ENCODE measurements around the gene ACSL4. TPM values are rescaled to one million over a fixed set of nuclear protein-coding genes. Genes with fewer than 3 reads are reported as not detected.

Gene ACSL4
- total RNA-seq, 4 donors from 2014 or later, result 17.9 to 68.7 (median 26.6) TPM

GRCh38 chrX:109707319-109707718, 25.7 kb downstream of the ACSL4 start:
- no peaks in the 10 kb centered on the region for H3K9me3 ChIP-seq
- peak overlapping the region in 1 of 4 donors; percentile 12 for H3K4me3 ChIP-seq
- DNase-seq (ENCODE audit: low spot score in 2 of 2), result no peak
- H3K27ac ChIP-seq, result peak overlapping the region in 1 of 4 donors; percentile 41
- peaks cover 0 to 25% (median 3%) of the 10 kb centered on the region in 4 donors for H3K4me1 ChIP-seq
- 30 to 57% methylated on average over 5 of the region's 5 CpGs for WGBS, 2 donors
- TF ChIP-seq EP300 (IDR thresholded peaks at IDR 0.05), result no peak
- TF ChIP-seq POLR2A (IDR thresholded peaks at IDR 0.05), result no peak
- no peak for TF ChIP-seq CTCF (IDR thresholded peaks at IDR 0.05)
- peaks cover 0 to 5% of the 10 kb centered on the region in 2 donors for H3K27me3 ChIP-seq
- H3K36me3 ChIP-seq, result no peaks in the 10 kb centered on the region

- H3K9me3 ChIP-seq, result no peaks in the 10 kb centered on the region
Measured at GRCh38 chrX:109704563-109704962, 28.5 kb downstream of the ACSL4 start.

GRCh38 chrX:109697855-109698254, 35.2 kb downstream of the ACSL4 start:
- WGBS, 2 donors, result 70 to 74% methylated on average over 2 of the region's 2 CpGs
- no peaks in the 10 kb centered on the region for H3K9me3 ChIP-seq
- no peak overlapping the region for H3K4me3 ChIP-seq
- H3K27me3 ChIP-seq, result peaks cover 0 to 19% of the 10 kb centered on the region in 2 donors
- peaks cover 0 to 4% (median 0%) of the 10 kb centered on the region in 4 donors for H3K4me1 ChIP-seq
- H3K27ac ChIP-seq, result no peak overlapping the region
- DNase-seq (ENCODE audit: low spot score in 2 of 2), result no peak
- no peaks in the 10 kb centered on the region for H3K36me3 ChIP-seq
- TF ChIP-seq CTCF (IDR thresholded peaks at IDR 0.05) (no peak), POLR2A (IDR thresholded peaks at IDR 0.05) (no peak), EP300 (IDR thresholded peaks at IDR 0.05) (no peak)

More at GRCh38 chrX:109704563-109704962, 28.5 kb downstream of the ACSL4 start:
- no peak for DNase-seq (ENCODE audit: low spot score in 2 of 2)
- H3K4me3 ChIP-seq, result no peak overlapping the region
- TF ChIP-seq EP300 (IDR thresholded peaks at IDR 0.05) (no peak), POLR2A (IDR thresholded peaks at IDR 0.05) (no peak), CTCF (IDR thresholded peaks at IDR 0.05) (no peak)
- H3K27ac ChIP-seq, result no peak overlapping the region
- H3K36me3 ChIP-seq, result no peaks in the 10 kb centered on the region
- H3K4me1 ChIP-seq, result peaks cover 0 to 17% (median 3%) of the 10 kb centered on the region in 4 donors
- peaks cover 0 to 5% of the 10 kb centered on the region in 2 donors for H3K27me3 ChIP-seq

- Histone ChIP-seq H3K27me3 (peaks cover 0 to 19% of the 10 kb centered on the region in 2 donors), H3K27ac (no peak overlapping the region), H3K36me3 (no peaks in the 10 kb centered on the region), H3K4me1 (peaks cover 0 to 4% (median 0%) of the 10 kb centered on the region in 4 donors), H3K9me3 (no peaks in the 10 kb centered on the region), H3K4me3 (no peak overlapping the region)
- no peak for DNase-seq (ENCODE audit: low spot score in 2 of 2)
- WGBS, 2 donors, result 66 to 89% methylated on average over 4 of the region's 4 CpGs
- TF ChIP-seq CTCF (IDR thresholded peaks at IDR 0.05), result no peak
- TF ChIP-seq POLR2A (IDR thresholded peaks at IDR 0.05), result no peak
- TF ChIP-seq EP300 (IDR thresholded peaks at IDR 0.05), result no peak
Measured at GRCh38 chrX:109696146-109696740, 36.8 kb downstream of the ACSL4 start.

GRCh38 chrX:109695637-109696036, 37.4 kb downstream of the ACSL4 start:
- no peaks in the 10 kb centered on the region for H3K9me3 ChIP-seq
- H3K36me3 ChIP-seq, result no peaks in the 10 kb centered on the region
- peaks cover 0 to 19% of the 10 kb centered on the region in 2 donors for H3K27me3 ChIP-seq
- no peak for TF ChIP-seq EP300 (IDR thresholded peaks at IDR 0.05)
- no peak for TF ChIP-seq POLR2A (IDR thresholded peaks at IDR 0.05)
- TF ChIP-seq CTCF (IDR thresholded peaks at IDR 0.05), result no peak
- no peak overlapping the region for H3K4me3 ChIP-seq
- WGBS, 2 donors, result 87 to 89% methylated on average over 3 of the region's 3 CpGs
- DNase-seq (ENCODE audit: low spot score in 2 of 2), result no peak
- H3K4me1 ChIP-seq, result peaks cover 0 to 4% (median 0%) of the 10 kb centered on the region in 4 donors
- H3K27ac ChIP-seq, result no peak overlapping the region
